Heart left ventricle (tissue), 13 donors: ENCODE results near the gene SIGLEC12.

Source experiments
- POLR2A ChIP-seq, 2 donors: fragments of 450-650 bp; IDR thresholded peaks; one replicate each; pipeline ENCODE4 v1.6.1; 2017; ENCODE audit warnings: antibody characterized with exemption in 2 of 2, mild to moderate bottlenecking in 2 of 2, moderate library complexity in 2 of 2
- TF ChIP-seq, protein P1 (sequence below), 12 donors: fragments of 200-600 bp; sonication (generic) in 4 of 12; IDR thresholded peaks; one replicate each; pipeline versions ENCODE4 v1.5.0 to v1.8.0; 2018 to 2022; ENCODE audit warnings: antibody characterized with exemption in 12 of 12, mild to moderate bottlenecking in 5 of 12
- donor health status: ischemic (EF 13 %, LVEDD 7.1; RV severe dilation, severe dysfunction).
- donor health status: DM: no; HTN: yes; CAD: no.
- donor health status: DM: no; HTN: no; CAD: no.
- donor health status: ischemic (EF 25% LVEDD 6.9; RV normal size, moderate dysfunction).
- donor health status: ischemic (EF 25% LVEDD 5.7; RV mildly dilated, moderate dysfunction).
- donor health status: ischemic (EF 35%, LVEDD 5.7; RV mildly dilated, moderate dysfunction).
- donor health status: nonischemic (EF 11% LVEDD 7.7; RV severe dilation, severe dysfunction).
- donor health status: DM: yes; HTN: yes; CAD: no.
- donor health status: PGD.
- donor health status: ischemic (EF 29% LVEDD 5.4; RV normal size, mild dysfunction).
- donor health status: nonischemic (EF 23%, LVEDD 6.1; RV moderate dilation, normal function).

DNA sequence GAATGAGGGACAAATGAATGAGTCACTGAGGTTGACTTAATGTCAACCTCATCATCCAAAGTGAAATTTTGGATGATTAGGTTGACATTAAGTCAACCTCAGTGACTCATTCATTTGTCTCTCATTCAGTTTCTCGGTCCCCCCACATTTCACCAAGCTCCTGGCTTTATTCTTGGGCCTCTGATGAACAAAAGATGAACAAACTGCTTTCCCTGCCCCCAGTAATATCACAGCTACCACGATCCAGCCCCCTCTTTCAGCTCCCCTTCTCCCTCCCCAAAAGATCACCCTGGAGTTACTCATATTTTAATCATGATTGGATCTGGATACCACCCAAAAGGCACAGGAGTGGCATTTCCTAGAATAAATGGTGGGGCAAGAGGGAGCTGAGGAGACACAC is 12.5 kb downstream of the SIGLEC12 start:
- TF ChIP-seq, protein P1, sequence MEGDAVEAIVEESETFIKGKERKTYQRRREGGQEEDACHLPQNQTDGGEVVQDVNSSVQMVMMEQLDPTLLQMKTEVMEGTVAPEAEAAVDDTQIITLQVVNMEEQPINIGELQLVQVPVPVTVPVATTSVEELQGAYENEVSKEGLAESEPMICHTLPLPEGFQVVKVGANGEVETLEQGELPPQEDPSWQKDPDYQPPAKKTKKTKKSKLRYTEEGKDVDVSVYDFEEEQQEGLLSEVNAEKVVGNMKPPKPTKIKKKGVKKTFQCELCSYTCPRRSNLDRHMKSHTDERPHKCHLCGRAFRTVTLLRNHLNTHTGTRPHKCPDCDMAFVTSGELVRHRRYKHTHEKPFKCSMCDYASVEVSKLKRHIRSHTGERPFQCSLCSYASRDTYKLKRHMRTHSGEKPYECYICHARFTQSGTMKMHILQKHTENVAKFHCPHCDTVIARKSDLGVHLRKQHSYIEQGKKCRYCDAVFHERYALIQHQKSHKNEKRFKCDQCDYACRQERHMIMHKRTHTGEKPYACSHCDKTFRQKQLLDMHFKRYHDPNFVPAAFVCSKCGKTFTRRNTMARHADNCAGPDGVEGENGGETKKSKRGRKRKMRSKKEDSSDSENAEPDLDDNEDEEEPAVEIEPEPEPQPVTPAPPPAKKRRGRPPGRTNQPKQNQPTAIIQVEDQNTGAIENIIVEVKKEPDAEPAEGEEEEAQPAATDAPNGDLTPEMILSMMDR (IDR thresholded peaks at IDR 0.05): no peak
- no peak for TF ChIP-seq POLR2A (IDR thresholded peaks at IDR 0.05)
